Neural cell (in vitro differentiated cells): ENCODE results near the gene HSFY1.
"Not testable (repeated sequence)": the region's sequence is repeated elsewhere in the genome, so short reads cannot be mapped to it uniquely, and the experiment has no call there.

Source experiments
- EZH2 ChIP-seq: fragments of 200-600, 300-800 bp; shearing (Covaris generic), sonication (generic); IDR thresholded peaks from 2 replicates; pipeline ENCODE4 v1.6.1; 2014; ENCODE audit warnings: antibody characterized with exemption, low read length, borderline replicate concordance, mild to moderate bottlenecking; ENCODE audit not compliant: insufficient read depth, poor library complexity, severe bottlenecking
- TAF1 ChIP-seq: IDR thresholded peaks from 2 replicates; pipeline ENCODE4 v1.6.1; 2012; ENCODE audit warnings: low read depth
- TF ChIP-seq, protein P1 (sequence below): fragments of 450-650 bp; IDR thresholded peaks from 2 replicates; pipeline ENCODE4 v1.5.1; 2014; ENCODE audit warnings: antibody characterized with exemption, mild to moderate bottlenecking, moderate library complexity; ENCODE audit not compliant: poor library complexity, severe bottlenecking
- TF ChIP-seq, protein P2 (sequence below): IDR thresholded peaks from 2 replicates; pipeline ENCODE4 v1.6.1; 2012; ENCODE audit warnings: borderline replicate concordance

DNA sequence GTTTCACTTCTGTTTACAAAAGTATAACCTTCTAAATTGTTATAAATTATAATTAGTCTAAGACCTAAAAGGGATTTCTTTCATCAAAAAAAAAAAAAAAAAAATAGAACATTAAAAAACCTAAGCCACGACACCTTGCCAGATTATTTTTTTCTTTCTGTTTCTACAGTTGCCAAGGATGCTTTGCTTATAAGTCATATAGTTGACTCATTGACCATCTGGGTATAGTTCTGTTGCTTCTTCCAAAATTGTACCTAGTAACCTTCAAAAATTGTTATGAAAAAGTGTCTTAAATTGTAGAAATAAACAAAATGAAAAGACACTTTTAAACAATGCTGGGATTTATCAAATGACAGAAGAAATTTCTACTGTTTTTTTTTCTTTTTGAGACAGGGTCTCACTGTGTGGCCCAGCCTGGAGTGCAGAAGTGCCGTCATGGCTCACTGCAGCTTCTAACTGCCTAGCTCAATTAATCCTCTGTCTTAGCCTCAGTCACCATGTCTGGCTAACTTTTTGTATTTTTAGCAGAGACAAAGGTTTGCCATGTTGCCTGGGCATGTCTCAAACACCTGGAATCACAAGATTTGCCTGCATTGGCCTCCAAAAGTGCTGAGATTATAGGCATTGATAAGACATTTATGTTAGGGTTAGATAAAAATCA is 15.4 kb upstream of the HSFY1 start:
- TF ChIP-seq EZH2, TAF1: not testable (repeated sequence)
- TF ChIP-seq, protein P1, sequence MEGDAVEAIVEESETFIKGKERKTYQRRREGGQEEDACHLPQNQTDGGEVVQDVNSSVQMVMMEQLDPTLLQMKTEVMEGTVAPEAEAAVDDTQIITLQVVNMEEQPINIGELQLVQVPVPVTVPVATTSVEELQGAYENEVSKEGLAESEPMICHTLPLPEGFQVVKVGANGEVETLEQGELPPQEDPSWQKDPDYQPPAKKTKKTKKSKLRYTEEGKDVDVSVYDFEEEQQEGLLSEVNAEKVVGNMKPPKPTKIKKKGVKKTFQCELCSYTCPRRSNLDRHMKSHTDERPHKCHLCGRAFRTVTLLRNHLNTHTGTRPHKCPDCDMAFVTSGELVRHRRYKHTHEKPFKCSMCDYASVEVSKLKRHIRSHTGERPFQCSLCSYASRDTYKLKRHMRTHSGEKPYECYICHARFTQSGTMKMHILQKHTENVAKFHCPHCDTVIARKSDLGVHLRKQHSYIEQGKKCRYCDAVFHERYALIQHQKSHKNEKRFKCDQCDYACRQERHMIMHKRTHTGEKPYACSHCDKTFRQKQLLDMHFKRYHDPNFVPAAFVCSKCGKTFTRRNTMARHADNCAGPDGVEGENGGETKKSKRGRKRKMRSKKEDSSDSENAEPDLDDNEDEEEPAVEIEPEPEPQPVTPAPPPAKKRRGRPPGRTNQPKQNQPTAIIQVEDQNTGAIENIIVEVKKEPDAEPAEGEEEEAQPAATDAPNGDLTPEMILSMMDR = not testable (repeated sequence)
- TF ChIP-seq, protein P2, sequence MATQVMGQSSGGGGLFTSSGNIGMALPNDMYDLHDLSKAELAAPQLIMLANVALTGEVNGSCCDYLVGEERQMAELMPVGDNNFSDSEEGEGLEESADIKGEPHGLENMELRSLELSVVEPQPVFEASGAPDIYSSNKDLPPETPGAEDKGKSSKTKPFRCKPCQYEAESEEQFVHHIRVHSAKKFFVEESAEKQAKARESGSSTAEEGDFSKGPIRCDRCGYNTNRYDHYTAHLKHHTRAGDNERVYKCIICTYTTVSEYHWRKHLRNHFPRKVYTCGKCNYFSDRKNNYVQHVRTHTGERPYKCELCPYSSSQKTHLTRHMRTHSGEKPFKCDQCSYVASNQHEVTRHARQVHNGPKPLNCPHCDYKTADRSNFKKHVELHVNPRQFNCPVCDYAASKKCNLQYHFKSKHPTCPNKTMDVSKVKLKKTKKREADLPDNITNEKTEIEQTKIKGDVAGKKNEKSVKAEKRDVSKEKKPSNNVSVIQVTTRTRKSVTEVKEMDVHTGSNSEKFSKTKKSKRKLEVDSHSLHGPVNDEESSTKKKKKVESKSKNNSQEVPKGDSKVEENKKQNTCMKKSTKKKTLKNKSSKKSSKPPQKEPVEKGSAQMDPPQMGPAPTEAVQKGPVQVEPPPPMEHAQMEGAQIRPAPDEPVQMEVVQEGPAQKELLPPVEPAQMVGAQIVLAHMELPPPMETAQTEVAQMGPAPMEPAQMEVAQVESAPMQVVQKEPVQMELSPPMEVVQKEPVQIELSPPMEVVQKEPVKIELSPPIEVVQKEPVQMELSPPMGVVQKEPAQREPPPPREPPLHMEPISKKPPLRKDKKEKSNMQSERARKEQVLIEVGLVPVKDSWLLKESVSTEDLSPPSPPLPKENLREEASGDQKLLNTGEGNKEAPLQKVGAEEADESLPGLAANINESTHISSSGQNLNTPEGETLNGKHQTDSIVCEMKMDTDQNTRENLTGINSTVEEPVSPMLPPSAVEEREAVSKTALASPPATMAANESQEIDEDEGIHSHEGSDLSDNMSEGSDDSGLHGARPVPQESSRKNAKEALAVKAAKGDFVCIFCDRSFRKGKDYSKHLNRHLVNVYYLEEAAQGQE = not testable (repeated sequence)
